Measurements from ENCODE around the gene PARP14. TPM values are rescaled to one million over a fixed set of nuclear protein-coding genes. Genes with fewer than 3 reads are reported as not detected.

The PARP14 gene
- total RNA-seq, 4 donors from 2014 or later = 6.0 to 12.3 (median 10.5) TPM

GRCh38 chr3:122754929-122755328, 74.3 kb downstream of the PARP14 start:
- ATAC-seq = peak; percentile 45 to 90
- H3K36me3 ChIP-seq = peaks cover 4 to 50% of the 10 kb centered on the region in 2 donors

GRCh38 chr3:122755491-122755890, 74.9 kb downstream of the PARP14 start:
- Histone ChIP-seq H3K4me1 (peaks cover 7 to 14% of the 10 kb centered on the region in 2 donors), H3K36me3 (peaks cover 4 to 48% of the 10 kb centered on the region in 2 donors), H3K27me3 (no peaks in the 10 kb centered on the region), H3K9me3 (no peaks in the 10 kb centered on the region), H3K27ac (no peak overlapping the region), H3K4me3 (no peak overlapping the region)
- ATAC-seq (no peak), DNase-seq (no peak)
- TF ChIP-seq CTCF (IDR thresholded peaks at IDR 0.05 in 4 of 5, conservative IDR thresholded peaks at IDR 0.05 in 1 of 5) (no peak), POLR2A (IDR thresholded peaks at IDR 0.05) (no peak)
- in situ Hi-C loops (cut with MboI; ENCODE audit: low sequenced_read_pairs in 4 of 4) (no loop called here), intact Hi-C loops (cut with DNase I; ENCODE audit: low total_unique reads) (loop anchor here (5.0 kb wide), 3 partner anchors 67 to 272 kb away; partner anchors contain the start of gene SEMA5B)

More at GRCh38 chr3:122754929-122755328, 74.3 kb downstream of the PARP14 start:
- peaks cover 1 to 10% of the 10 kb centered on the region in 2 donors for H3K4me1 ChIP-seq
- no peak overlapping the region for H3K4me3 ChIP-seq
- intact Hi-C loops (cut with DNase I; ENCODE audit: low total_unique reads) (loop anchor here (5.0 kb wide), 3 partner anchors 67 to 272 kb away; partner anchors contain the start of gene SEMA5B), in situ Hi-C loops (cut with MboI; ENCODE audit: low sequenced_read_pairs in 4 of 4) (no loop called here)
- TF ChIP-seq POLR2A (IDR thresholded peaks at IDR 0.05) (no peak), CTCF (IDR thresholded peaks at IDR 0.05 in 4 of 5, conservative IDR thresholded peaks at IDR 0.05 in 1 of 5) (peak; percentile 40 to 72 (median 57))
- no peak for DNase-seq
- H3K9me3 ChIP-seq = no peaks in the 10 kb centered on the region
- H3K27me3 ChIP-seq = no peaks in the 10 kb centered on the region
- H3K27ac ChIP-seq = no peak overlapping the region

- in situ Hi-C loops (cut with MboI; ENCODE audit: low sequenced_read_pairs in 4 of 4) = no loop called here
- ATAC-seq (no peak), DNase-seq (no peak)
- H3K27me3 ChIP-seq = no peaks in the 10 kb centered on the region
- H3K4me1 ChIP-seq = peaks cover 16 to 24% of the 10 kb centered on the region in 2 donors
- no peak overlapping the region for H3K27ac ChIP-seq
- no peaks in the 10 kb centered on the region for H3K9me3 ChIP-seq
- H3K36me3 ChIP-seq = peaks cover 4 to 16% of the 10 kb centered on the region in 2 donors
- no peak overlapping the region for H3K4me3 ChIP-seq
- intact Hi-C loops (cut with DNase I; ENCODE audit: low total_unique reads) = loop anchor here (5.0 kb wide), 3 partner anchors 63 to 268 kb away; partner anchors contain the start of gene SEMA5B
- TF ChIP-seq POLR2A (IDR thresholded peaks at IDR 0.05) = no peak
- no peak for TF ChIP-seq CTCF (IDR thresholded peaks at IDR 0.05 in 4 of 5, conservative IDR thresholded peaks at IDR 0.05 in 1 of 5)
These were observed 78.4 kb downstream of the PARP14 start for GRCh38 chr3:122758877-122759560.

GRCh38 chr3:122760453-122761271, 80.0 kb downstream of the PARP14 start:
- H3K36me3 ChIP-seq = peaks cover 0 to 5% of the 10 kb centered on the region in 2 donors
- in situ Hi-C loops (cut with MboI; ENCODE audit: low sequenced_read_pairs in 4 of 4) (no loop called here), intact Hi-C loops (cut with DNase I; ENCODE audit: low total_unique reads) (no loop called here)
- H3K4me1 ChIP-seq = peaks cover 16 to 24% of the 10 kb centered on the region in 2 donors
- H3K4me3 ChIP-seq = no peak overlapping the region
- H3K9me3 ChIP-seq = no peaks in the 10 kb centered on the region
- DNase-seq (no peak), ATAC-seq (no peak)
- no peaks in the 10 kb centered on the region for H3K27me3 ChIP-seq
- H3K27ac ChIP-seq = peak overlapping the region in 1 of 4 donors; percentile 19
- TF ChIP-seq POLR2A (IDR thresholded peaks at IDR 0.05) = no peak
- no peak for TF ChIP-seq CTCF (IDR thresholded peaks at IDR 0.05 in 4 of 5, conservative IDR thresholded peaks at IDR 0.05 in 1 of 5)
